Fibroblast of villous mesenchyme (primary cell): ENCODE data around the gene UCN3. TPM values are rescaled to one million over a fixed set of nuclear protein-coding genes. Genes with fewer than 3 reads are reported as not detected.

ENCODE experiments used
- DNase-seq: peaks from one replicate; pipeline ENCODE4 v3.0.0-alpha.2; 2010; ENCODE audit warnings: low read depth
- H3K4me3 ChIP-seq: 2 replicates; pipeline ENCODE4 v1.5.1; 2011; ENCODE audit warnings: low read depth, mild to moderate bottlenecking, low read length
- total RNA-seq: library from RNA; depleted of rRNA; stranded (reverse); fragments of >200 nt; gene quantifications from 2 replicates; pipeline ENCODE4 v1.2.3, GENCODE V29; 2012
- TF ChIP-seq, protein P1 (sequence below): IDR thresholded peaks from 2 replicates; pipeline ENCODE4 v1.5.1; 2012; ENCODE audit warnings: low read depth, mild to moderate bottlenecking, low read length; ENCODE audit not compliant: insufficient read depth

Gene UCN3
- total RNA-seq, 1 donor, result not detected

- TF ChIP-seq, protein P1, sequence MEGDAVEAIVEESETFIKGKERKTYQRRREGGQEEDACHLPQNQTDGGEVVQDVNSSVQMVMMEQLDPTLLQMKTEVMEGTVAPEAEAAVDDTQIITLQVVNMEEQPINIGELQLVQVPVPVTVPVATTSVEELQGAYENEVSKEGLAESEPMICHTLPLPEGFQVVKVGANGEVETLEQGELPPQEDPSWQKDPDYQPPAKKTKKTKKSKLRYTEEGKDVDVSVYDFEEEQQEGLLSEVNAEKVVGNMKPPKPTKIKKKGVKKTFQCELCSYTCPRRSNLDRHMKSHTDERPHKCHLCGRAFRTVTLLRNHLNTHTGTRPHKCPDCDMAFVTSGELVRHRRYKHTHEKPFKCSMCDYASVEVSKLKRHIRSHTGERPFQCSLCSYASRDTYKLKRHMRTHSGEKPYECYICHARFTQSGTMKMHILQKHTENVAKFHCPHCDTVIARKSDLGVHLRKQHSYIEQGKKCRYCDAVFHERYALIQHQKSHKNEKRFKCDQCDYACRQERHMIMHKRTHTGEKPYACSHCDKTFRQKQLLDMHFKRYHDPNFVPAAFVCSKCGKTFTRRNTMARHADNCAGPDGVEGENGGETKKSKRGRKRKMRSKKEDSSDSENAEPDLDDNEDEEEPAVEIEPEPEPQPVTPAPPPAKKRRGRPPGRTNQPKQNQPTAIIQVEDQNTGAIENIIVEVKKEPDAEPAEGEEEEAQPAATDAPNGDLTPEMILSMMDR, result no peak
- no peak for DNase-seq
These were observed 1.9 kb upstream of the UCN3 start for GRCh38 chr10:5362873-5363272.

GRCh38 chr10:5364374-5364773 is 392 bp upstream of the UCN3 start:
- TF ChIP-seq, protein P1, result no peak
- DNase-seq, result no peak
- H3K4me3 ChIP-seq, result no peak overlapping the region

More at GRCh38 chr10:5362873-5363272, 1.9 kb upstream of the UCN3 start:
- no peak overlapping the region for H3K4me3 ChIP-seq

GRCh38 chr10:5365928-5366327 is 1.2 kb downstream of the UCN3 start:
- no peak overlapping the region for H3K4me3 ChIP-seq
- TF ChIP-seq, protein P1, result no peak
- no peak for DNase-seq

DNA sequence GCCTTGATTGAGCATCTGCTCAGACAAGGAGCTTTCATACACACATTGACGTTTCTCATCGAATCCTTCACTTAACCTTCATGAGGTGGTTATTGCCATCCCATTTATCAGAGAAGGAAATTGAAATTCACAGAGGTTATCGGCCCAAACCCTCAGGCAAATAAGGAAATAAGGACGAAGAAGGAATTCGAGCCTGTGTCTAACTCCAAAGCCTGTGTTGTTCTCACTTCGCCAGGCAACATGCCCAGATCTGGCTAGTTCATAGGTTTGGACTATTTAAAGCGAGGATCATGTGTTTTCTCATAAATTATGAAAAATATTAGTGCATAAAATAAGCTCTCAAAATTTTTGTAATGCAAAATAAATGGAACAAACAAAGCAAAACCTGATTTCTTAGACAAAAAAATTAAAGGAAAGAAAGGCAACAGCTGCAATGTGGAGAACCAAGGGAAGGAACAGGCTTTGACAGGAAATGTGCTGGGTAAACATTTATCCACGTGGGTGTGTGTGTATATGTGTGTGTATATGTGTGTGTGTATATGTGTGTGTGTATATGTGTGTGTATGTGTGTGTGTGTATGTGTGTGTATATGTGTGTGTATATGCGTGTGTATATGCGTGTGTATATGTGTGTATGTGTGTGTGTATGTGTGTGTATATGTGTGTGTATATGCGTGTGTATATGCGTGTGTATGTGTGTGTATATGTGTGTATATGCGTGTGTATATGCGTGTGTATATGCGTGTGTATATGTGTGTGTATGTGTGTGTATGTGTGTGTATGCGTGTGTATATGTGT is 4.8 kb downstream of the UCN3 start:
- TF ChIP-seq, protein P1, result no peak
- no peak overlapping the region for H3K4me3 ChIP-seq
- DNase-seq, result no peak

GRCh38 chr10:5370493-5371352 is 6.0 kb downstream of the UCN3 start:
- TF ChIP-seq, protein P1, result no peak
- DNase-seq, result no peak
- H3K4me3 ChIP-seq, result no peak overlapping the region

- TF ChIP-seq, protein P1, result no peak
- no peak for DNase-seq
- no peak overlapping the region for H3K4me3 ChIP-seq
These were observed 8.5 kb downstream of the UCN3 start for GRCh38 chr10:5373307-5373706.
